IMR-90 (cell line): ENCODE data around the gene NDNF. TPM values are rescaled to one million over a fixed set of nuclear protein-coding genes. Genes with fewer than 3 reads are reported as not detected.

Experiments
- ATAC-seq: fragments of 200-7000 bp; cut with Tn5 transposase; 2 replicates; pipeline ENCODE4 v1.9.1; 2020; ENCODE audit warnings: low read depth, mild to moderate bottlenecking, moderate library complexity
- BruUV-seq: library from RNA; stranded (reverse); fragments of 400-500 nt; replicated peaks from 2 replicates; lab custom pipeline; 2021; lab: Mats Ljungman, UMichigan
- CTCF ChIA-PET: fragments of 300-600 bp; formaldehyde crosslinking; extraction: SDS; loops from one replicate; lab custom pipeline; 2021; ENCODE audit warnings: antibody characterized with exemption; lab: Yijun Ruan, JAX
- POLR2A ChIA-PET: fragments of 300-600 bp; sonication (Branson Sonifier 250); formaldehyde crosslinking; loops from one replicate; lab custom pipeline; 2022; ENCODE audit warnings: antibody characterized with exemption; ENCODE audit not compliant: unreplicated experiment; lab: Charles Lee
- DNase-seq: peaks from one replicate; pipeline ENCODE4 v3.0.0; 2013
- H2AFZ ChIP-seq: replicated peaks from 2 replicates; pipeline ENCODE3; 2013; ENCODE audit warnings: low read length, mild to moderate bottlenecking; ENCODE audit not compliant: poor library complexity
- H2AK5ac ChIP-seq: 2 replicates; pipeline ENCODE4 v1.6.1; 2013; ENCODE audit warnings: low read depth, low read length, inconsistent platforms
- H2AK9ac ChIP-seq: replicated peaks from 2 replicates; pipeline ENCODE3; 2013; ENCODE audit warnings: mild to moderate bottlenecking, low read depth, low read length, moderate library complexity; ENCODE audit not compliant: poor library complexity
- H2BK120ac ChIP-seq: 2 replicates; pipeline ENCODE4 v1.6.1; 2013; ENCODE audit warnings: low read depth, low read length, inconsistent platforms
- H2BK15ac ChIP-seq: 3 replicates; pipeline ENCODE4 v1.6.1; 2013; ENCODE audit warnings: low read depth, low read length, inconsistent platforms
- H2BK20ac ChIP-seq: 2 replicates; pipeline ENCODE4 v1.6.1; 2013; ENCODE audit warnings: low read depth, mild to moderate bottlenecking, inconsistent platforms, low read length, moderate library complexity
- H2BK5ac ChIP-seq: 2 replicates; pipeline ENCODE4 v1.6.1; 2013; ENCODE audit warnings: mild to moderate bottlenecking, low read depth, low read length, inconsistent platforms; ENCODE audit not compliant: poor library complexity, severe bottlenecking
- H3K14ac ChIP-seq: replicated peaks from 2 replicates; pipeline ENCODE4 v1.6.1; 2013; ENCODE audit warnings: low read depth, low read length, inconsistent platforms
- H3K18ac ChIP-seq: 2 replicates; pipeline ENCODE4 v1.6.1; 2013; ENCODE audit warnings: low read depth, low read length, control low read depth
- H3K23ac ChIP-seq: 2 replicates; pipeline ENCODE4 v1.6.1; 2013; ENCODE audit warnings: low read depth, low read length, inconsistent platforms
- H3K27ac ChIP-seq: 2 replicates; pipeline ENCODE4 v1.5.1; 2013; ENCODE audit warnings: mild to moderate bottlenecking, control low read depth, low read length; ENCODE audit not compliant: insufficient read depth
- H3K27me3 ChIP-seq: 2 replicates; pipeline ENCODE4 v1.6.1; 2013; ENCODE audit warnings: low read length; ENCODE audit not compliant: control insufficient read depth, insufficient read depth
- H3K36me3 ChIP-seq: 2 replicates; pipeline ENCODE4 v1.6.1; 2013; ENCODE audit warnings: low read length, mixed read lengths; ENCODE audit not compliant: control insufficient read depth, insufficient read depth
- H3K4ac ChIP-seq: 2 replicates; pipeline ENCODE4 v1.6.1; 2013; ENCODE audit warnings: low read depth, low read length, inconsistent platforms
- H3K4me1 ChIP-seq: 2 replicates; pipeline ENCODE4 v1.6.1; 2013; ENCODE audit warnings: low read length, mixed read lengths; ENCODE audit not compliant: control insufficient read depth, insufficient read depth
- H3K4me2 ChIP-seq: 2 replicates; pipeline ENCODE4 v1.6.1; 2013; ENCODE audit warnings: low read depth, mild to moderate bottlenecking, control low read depth, low read length, moderate library complexity
- H3K4me3 ChIP-seq: 2 replicates; pipeline ENCODE4 v1.5.1; 2013; ENCODE audit warnings: low read depth, mild to moderate bottlenecking, control low read depth, low read length, moderate library complexity; ENCODE audit not compliant: insufficient read depth
- H3K56ac ChIP-seq: 2 replicates; pipeline ENCODE4 v1.6.1; 2013; ENCODE audit warnings: low read length, inconsistent platforms; ENCODE audit not compliant: insufficient read depth; ENCODE audit errors: extremely low read depth
- H3K79me1 ChIP-seq, 2 experiments: 2 replicates each; pipeline ENCODE4 v1.6.1; 2013; ENCODE audit warnings: low read length in 2 of 2, inconsistent platforms in 1 of 2, low read depth in 1 of 2
- H3K9ac ChIP-seq: 2 replicates; pipeline ENCODE4 v1.6.1; 2013; ENCODE audit warnings: low read depth, low read length, control low read depth
- H3K9me1 ChIP-seq: 2 replicates; pipeline ENCODE4 v1.6.1; 2013; ENCODE audit warnings: low read length, inconsistent platforms; ENCODE audit not compliant: insufficient read depth
- H3K9me3 ChIP-seq: 2 replicates; pipeline ENCODE4 v1.6.1; 2013; ENCODE audit warnings: low read length; ENCODE audit not compliant: control insufficient read depth, insufficient read depth
- H4K20me1 ChIP-seq: 2 replicates; pipeline ENCODE4 v1.6.1; 2013; ENCODE audit warnings: low read length, inconsistent platforms; ENCODE audit not compliant: insufficient read depth
- H4K5ac ChIP-seq: 2 replicates; pipeline ENCODE4 v1.6.1; 2013; ENCODE audit warnings: mild to moderate bottlenecking, low read depth, low read length, control low read depth
- H4K8ac ChIP-seq, 2 experiments: 2 replicates each; pipeline ENCODE4 v1.6.1; 2013; ENCODE audit warnings: low read depth in 2 of 2, low read length in 2 of 2, control low read depth in 1 of 2, inconsistent platforms in 1 of 2
- H4K91ac ChIP-seq: 2 replicates; pipeline ENCODE4 v1.6.1; 2013; ENCODE audit warnings: low read depth, low read length, inconsistent platforms; ENCODE audit not compliant: insufficient read depth
- MAFK ChIP-seq: IDR thresholded peaks from 2 replicates; pipeline ENCODE4 v1.6.1; 2012; ENCODE audit warnings: low read depth, low read length, improper control_type of control experiment
- MXI1 ChIP-seq: IDR thresholded peaks from 2 replicates; pipeline ENCODE4 v1.6.1; 2012; ENCODE audit warnings: low read depth, mild to moderate bottlenecking, low read length, moderate library complexity, borderline replicate concordance
- NFE2L2 ChIP-seq: fragments of 150-350 bp; IDR thresholded peaks from 2 replicates; pipeline ENCODE4 v1.6.1; 2016; ENCODE audit warnings: low read depth, mild to moderate bottlenecking, low read length
- POLR2A ChIP-seq: IDR thresholded peaks from 2 replicates; pipeline ENCODE4 v1.6.1; 2012; ENCODE audit warnings: mild to moderate bottlenecking, low read depth, low read length
- WGBS, 2 experiments: methylation state at CpG; one replicate each; pipeline versions ENCODE4 v1.1.5 to v1.1.7; 2013; ENCODE audit warnings: missing lambda C conversion rate in 2 of 2; ENCODE audit not compliant: insufficient read length in 1 of 2; ENCODE audit errors: extremely low coverage in 2 of 2; 5-methylcytosine and 5-hydroxymethylcytosine counted together
- dilution Hi-C: fragments of 300-500 bp; cut with HindIII; formaldehyde crosslinking; loops from one replicate; pipeline ENCODE4 v1.14.3; 2018; ENCODE audit warnings: low sequenced_read_pairs; ENCODE audit not compliant: unreplicated experiment
- in situ Hi-C: fragments of 300-500 bp; cut with MboI; formaldehyde crosslinking; loops from 3 replicates; pipeline ENCODE4 v1.14.3; 2019; ENCODE audit warnings: low sequenced_read_pairs, inconsistent platforms, mixed read lengths
- intact Hi-C: fragments of 100-400 bp; cut with micrococcal nuclease; formaldehyde crosslinking; loops from 2 replicates; pipeline ENCODE4 v1.10.0; 2022
- polyA plus RNA-seq, 3 experiments: library from polyadenylated mRNA; depleted of rRNA; stranded (reverse); fragments of >200 nt; gene quantifications; 2 replicates each; pipeline ENCODE4 v1.2.3, GENCODE V29; 2012; ENCODE audit warnings: low replicate concordance in 1 of 3
- total RNA-seq: library from RNA; depleted of rRNA; stranded (reverse); fragments of >200 nt; gene quantifications from 2 replicates; pipeline ENCODE4 v1.2.3, GENCODE V29; 2012
- TF ChIP-seq, protein P1 (sequence below): fragments of 150-350 bp; IDR thresholded peaks from 2 replicates; pipeline ENCODE4 v1.6.1; 2016; ENCODE audit warnings: low read depth, mild to moderate bottlenecking, low read length, moderate library complexity, borderline replicate concordance
- TF ChIP-seq, protein P2 (sequence below): conservative IDR thresholded peaks from 2 replicates; pipeline ENCODE4 v1.5.1; 2012; ENCODE audit warnings: mild to moderate bottlenecking, low read depth, low read length, improper control_type of control experiment

The NDNF gene
- total and polyA plus RNA-seq, 2 of the 4 experiments (the other 2 are of a cell fraction), result under 0.01 TPM; not detected in 1

DNA sequence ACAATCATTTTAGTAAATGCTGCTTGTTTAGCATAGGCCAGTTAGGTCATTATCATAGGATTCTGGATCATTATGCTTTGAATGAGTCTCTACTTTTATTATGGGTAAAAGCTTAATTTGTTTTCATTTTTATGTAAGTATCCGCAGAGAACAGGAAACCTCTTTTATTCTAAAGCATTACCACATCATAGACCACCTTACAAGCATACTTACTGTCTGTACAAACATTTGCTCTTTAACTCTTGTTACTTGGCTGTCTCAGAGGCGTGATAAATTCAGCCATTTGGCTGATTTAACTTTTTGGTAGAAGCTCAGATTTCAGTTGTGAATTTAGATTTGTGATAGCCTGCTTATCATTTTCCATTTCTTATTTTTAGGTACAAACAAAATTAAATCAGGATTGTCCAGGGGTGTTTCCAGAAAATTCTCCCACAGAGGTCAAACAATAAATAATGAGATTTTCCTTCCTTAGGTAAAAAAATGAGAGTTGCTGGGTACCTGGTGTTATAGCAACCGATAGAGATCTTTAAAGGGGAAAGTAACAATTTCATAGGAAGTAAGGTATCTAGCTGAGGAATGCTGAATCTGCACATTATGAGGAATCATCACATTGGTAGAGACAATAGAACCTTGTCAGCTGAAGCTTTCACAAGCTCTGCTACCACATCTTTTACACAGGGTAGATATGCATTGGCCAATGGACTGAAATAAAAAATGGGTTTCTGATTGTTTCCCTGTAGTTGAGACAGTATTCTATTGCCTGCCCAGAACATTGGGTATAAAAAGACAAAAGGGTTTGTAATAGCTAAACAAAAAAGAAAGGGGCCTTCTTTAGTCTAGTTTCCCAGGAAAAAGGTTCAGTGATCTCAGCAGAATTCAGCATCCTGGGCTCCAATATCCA, 62.5 kb downstream of the NDNF start:
- ChIA-PET CTCF (no interaction called here), POLR2A (no interaction called here)
- Histone ChIP-seq H3K9me1 (no peaks in the 10 kb centered on the region), H2BK20ac (no peak overlapping the region), H3K4me3 (no peak overlapping the region), H3K4ac (no peak overlapping the region), H2AK9ac (no peak overlapping the region), H3K27ac (no peak overlapping the region), H3K36me3 (no peaks in the 10 kb centered on the region), H4K20me1 (no peaks in the 10 kb centered on the region), H2AK5ac (no peak overlapping the region), H4K8ac (no peak overlapping the region), H3K9me3 (no peaks in the 10 kb centered on the region), H2BK15ac (no peak overlapping the region), H2AFZ (no peak overlapping the region), H3K27me3 (no peaks in the 10 kb centered on the region), H3K9ac (no peak overlapping the region), H2BK5ac (no peak overlapping the region), H3K14ac (no peak overlapping the region), H3K56ac (no peak overlapping the region), H3K79me1 (no peaks in the 10 kb centered on the region), H4K5ac (no peak overlapping the region), H4K91ac (no peak overlapping the region), H2BK120ac (no peak overlapping the region), H3K4me2 (no peak overlapping the region), H3K4me1 (no peaks in the 10 kb centered on the region), H3K18ac (no peak overlapping the region), H3K23ac (no peak overlapping the region)
- DNase-seq (no peak), ATAC-seq (no peak)
- TF ChIP-seq, protein P1, sequence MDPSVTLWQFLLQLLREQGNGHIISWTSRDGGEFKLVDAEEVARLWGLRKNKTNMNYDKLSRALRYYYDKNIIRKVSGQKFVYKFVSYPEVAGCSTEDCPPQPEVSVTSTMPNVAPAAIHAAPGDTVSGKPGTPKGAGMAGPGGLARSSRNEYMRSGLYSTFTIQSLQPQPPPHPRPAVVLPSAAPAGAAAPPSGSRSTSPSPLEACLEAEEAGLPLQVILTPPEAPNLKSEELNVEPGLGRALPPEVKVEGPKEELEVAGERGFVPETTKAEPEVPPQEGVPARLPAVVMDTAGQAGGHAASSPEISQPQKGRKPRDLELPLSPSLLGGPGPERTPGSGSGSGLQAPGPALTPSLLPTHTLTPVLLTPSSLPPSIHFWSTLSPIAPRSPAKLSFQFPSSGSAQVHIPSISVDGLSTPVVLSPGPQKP, result no peak
- TF ChIP-seq, protein P2, sequence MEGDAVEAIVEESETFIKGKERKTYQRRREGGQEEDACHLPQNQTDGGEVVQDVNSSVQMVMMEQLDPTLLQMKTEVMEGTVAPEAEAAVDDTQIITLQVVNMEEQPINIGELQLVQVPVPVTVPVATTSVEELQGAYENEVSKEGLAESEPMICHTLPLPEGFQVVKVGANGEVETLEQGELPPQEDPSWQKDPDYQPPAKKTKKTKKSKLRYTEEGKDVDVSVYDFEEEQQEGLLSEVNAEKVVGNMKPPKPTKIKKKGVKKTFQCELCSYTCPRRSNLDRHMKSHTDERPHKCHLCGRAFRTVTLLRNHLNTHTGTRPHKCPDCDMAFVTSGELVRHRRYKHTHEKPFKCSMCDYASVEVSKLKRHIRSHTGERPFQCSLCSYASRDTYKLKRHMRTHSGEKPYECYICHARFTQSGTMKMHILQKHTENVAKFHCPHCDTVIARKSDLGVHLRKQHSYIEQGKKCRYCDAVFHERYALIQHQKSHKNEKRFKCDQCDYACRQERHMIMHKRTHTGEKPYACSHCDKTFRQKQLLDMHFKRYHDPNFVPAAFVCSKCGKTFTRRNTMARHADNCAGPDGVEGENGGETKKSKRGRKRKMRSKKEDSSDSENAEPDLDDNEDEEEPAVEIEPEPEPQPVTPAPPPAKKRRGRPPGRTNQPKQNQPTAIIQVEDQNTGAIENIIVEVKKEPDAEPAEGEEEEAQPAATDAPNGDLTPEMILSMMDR, result no peak
- no peak for TF ChIP-seq MXI1
- TF ChIP-seq POLR2A, result no peak
- TF ChIP-seq NFE2L2, result no peak
- TF ChIP-seq MAFK, result peak; percentile 64
- dilution Hi-C loops, result no loop called here
- WGBS, 2 experiments, result no CpG with 5 or more reads among the region's 3 CpGs
- no TSS peak for BruUV-seq
- in situ Hi-C loops, result no loop called here
- intact Hi-C loops, result no loop called here
